ENCODE measurements around the gene ERVH48-1.

- no peak for TF ChIP-seq CTCF (IDR thresholded peaks at IDR 0.05; ENCODE audit: borderline replicate concordance, extremely low read depth, low read length, poor library complexity, severe bottlenecking)
- no peak for TF ChIP-seq EZH2 (IDR thresholded peaks at IDR 0.05; ENCODE audit: borderline replicate concordance, low read depth, low read length, severe bottlenecking)
Observed at GRCh38 chr21:42887326-42887725, 38.1 kb downstream of the ERVH48-1 start.

All from DND-41 (cell line).